Left cardiac atrium (tissue), 4 donors: ENCODE results near the gene SPEG. TPM values are rescaled to one million over a fixed set of nuclear protein-coding genes. Genes with fewer than 3 reads are reported as not detected.

ENCODE experiments used
- ATAC-seq, 2 donors: fragments of 200-7000 bp; cut with Tn5 transposase; one replicate each; pipeline ENCODE4 v1.9.1; 2020; ENCODE audit warnings: mild to moderate bottlenecking in 2 of 2, moderate library complexity in 2 of 2
- DNase-seq: peaks from one replicate; pipeline ENCODE4 v3.0.0-alpha.2; 2020
- intact Hi-C, 2 donors: fragments of 100-400 bp; cut with DNase I; formaldehyde crosslinking; loops; one replicate each; pipeline versions ENCODE4 v1.14.1 to v1.15.1; 2022 to 2023
- total RNA-seq, 2 donors: library from RNA; stranded (reverse); fragmentation: NEBNext Ultra II Directional; extraction: Animal tissue kit (Norgen Biotek cat#: 25700); gene quantifications; one replicate each; pipeline ENCODE4 v1.2.1, GENCODE V29; 2021
- donor health status: DM: no; HTN: yes; CAD: no.
- donor health status: DM: no; HTN: yes; CAD: no; lungs with severe emphysema.
- donor health status: DM: yes; HTN: yes; CAD: no.
- donor health status: Dilated cardiomyopathy.

The SPEG gene
- total RNA-seq, 2 donors from 2014 or later = 94.6 to 94.9 TPM

GRCh38 chr2:219466816-219467735 is 32.4 kb downstream of the SPEG start:
- intact Hi-C loops = no loop called here
- DNase-seq (no peak), ATAC-seq (no peak)

GRCh38 chr2:219467736-219468075 is 33.1 kb downstream of the SPEG start:
- ATAC-seq = no peak
- intact Hi-C loops = no loop called here
- no peak for DNase-seq

GRCh38 chr2:219468410-219469185 is 34.0 kb downstream of the SPEG start:
- ATAC-seq = peak; percentile 2 to 5
- intact Hi-C loops = no loop called here
- no peak for DNase-seq

- DNase-seq (no peak), ATAC-seq (peak in 1 of 2 donors; percentile 73)
- intact Hi-C loops = no loop called here
Observed at GRCh38 chr2:219469186-219469724, 34.6 kb downstream of the SPEG start.

GRCh38 chr2:219470429-219470828 is 35.8 kb downstream of the SPEG start:
- peak; percentile 63 to 71 for ATAC-seq

GRCh38 chr2:219471476-219472371 is 37.1 kb downstream of the SPEG start:
- intact Hi-C loops = loop anchor here in 1 of 2 donors (5.0 kb wide), 1 partner anchor 56 kb away; no protein-coding TSS in a partner anchor
- ATAC-seq (no peak), DNase-seq (no peak)

More at GRCh38 chr2:219470429-219470828, 35.8 kb downstream of the SPEG start:
- intact Hi-C loops = loop anchor here in 1 of 2 donors (5.0 kb wide), 1 partner anchor 57 kb away; no protein-coding TSS in a partner anchor
- DNase-seq = no peak

GRCh38 chr2:219472629-219473187 is 38.1 kb downstream of the SPEG start:
- intact Hi-C loops = loop anchor here in 1 of 2 donors (5.0 kb wide), 1 partner anchor 55 kb away; no protein-coding TSS in a partner anchor
- DNase-seq (no peak), ATAC-seq (no peak)

GRCh38 chr2:219473511-219473910 is 38.9 kb downstream of the SPEG start:
- intact Hi-C loops = loop anchor here in 1 of 2 donors (5.0 kb wide), 1 partner anchor 54 kb away; no protein-coding TSS in a partner anchor
- ATAC-seq (no peak), DNase-seq (no peak)

GRCh38 chr2:219474285-219475060 is 39.8 kb downstream of the SPEG start:
- intact Hi-C loops = loop anchor here (5.0 kb wide), 1 partner anchor 53 kb away; no protein-coding TSS in a partner anchor
- DNase-seq (no peak), ATAC-seq (no peak)

GRCh38 chr2:219475278-219475677 is 40.6 kb downstream of the SPEG start:
- ATAC-seq (peak; percentile 18 to 21), DNase-seq (no peak)
- intact Hi-C loops = loop anchor here in 1 of 2 donors (5.0 kb wide), 1 partner anchor 52 kb away; no protein-coding TSS in a partner anchor

GRCh38 chr2:219475697-219476651 is 41.3 kb downstream of the SPEG start:
- peak; percentile 44 to 65 for ATAC-seq
- DNase-seq = peak; percentile 73
- intact Hi-C loops = loop anchor here in 1 of 2 donors (5.0 kb wide), 1 partner anchor 51 kb away; no protein-coding TSS in a partner anchor

- ATAC-seq (peak in 1 of 2 donors; percentile 6), DNase-seq (no peak)
- intact Hi-C loops = loop anchor here in 1 of 2 donors (5.0 kb wide), 1 partner anchor 51 kb away; no protein-coding TSS in a partner anchor
Observed at GRCh38 chr2:219476652-219477151, 42.1 kb downstream of the SPEG start.

GRCh38 chr2:219477179-219477578 is 42.5 kb downstream of the SPEG start:
- no peak for DNase-seq
- intact Hi-C loops = loop anchor here in 1 of 2 donors (5.0 kb wide), 1 partner anchor 50 kb away; no protein-coding TSS in a partner anchor
- ATAC-seq = no peak

- DNase-seq = peak; percentile 71
- intact Hi-C loops = loop anchor here in 1 of 2 donors (5.0 kb wide), 1 partner anchor 49 kb away; no protein-coding TSS in a partner anchor
- ATAC-seq = peak; percentile 53 to 72
Observed at GRCh38 chr2:219477815-219478214, 43.2 kb downstream of the SPEG start.

GRCh38 chr2:219478916-219479315 is 44.3 kb downstream of the SPEG start:
- intact Hi-C loops = loop anchor here in 1 of 2 donors (5.0 kb wide), 1 partner anchor 48 kb away; no protein-coding TSS in a partner anchor
- DNase-seq (no peak), ATAC-seq (no peak)

- DNase-seq (no peak), ATAC-seq (no peak)
- intact Hi-C loops = no loop called here
Observed at GRCh38 chr2:219480004-219480403, 45.4 kb downstream of the SPEG start.
